ENCODE results near the gene PGAM2.

DNA sequence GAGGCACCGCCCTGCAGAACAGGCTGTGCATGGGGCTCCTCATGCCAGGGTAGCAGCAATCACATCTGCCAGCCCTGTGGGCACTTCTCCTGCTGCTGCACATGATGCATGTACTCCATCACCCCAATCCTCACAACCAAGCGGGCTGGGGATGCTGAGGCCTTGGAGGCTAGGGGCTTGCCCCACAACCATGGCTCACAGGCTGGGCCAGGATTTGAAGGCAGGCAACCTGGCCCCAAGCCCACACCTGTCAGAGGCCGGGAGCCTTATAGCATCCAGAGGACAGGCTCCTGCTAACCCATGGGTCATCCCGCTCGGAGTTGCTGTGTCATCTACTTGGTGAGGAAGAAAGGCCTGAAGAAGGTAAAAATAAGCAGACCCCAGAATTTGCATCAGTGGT lies 14.8 kb upstream of the PGAM2 start:
- no peak for TF ChIP-seq SP2 (CRISPR knock-in tag; IDR thresholded peaks at IDR 0.05)
- no peak for TF ChIP-seq TBP (CRISPR knock-in tag; IDR thresholded peaks at IDR 0.05)
- TF ChIP-seq CTCF (CRISPR knock-in tag; IDR thresholded peaks at IDR 0.05) = no peak
- TF ChIP-seq, protein P1, sequence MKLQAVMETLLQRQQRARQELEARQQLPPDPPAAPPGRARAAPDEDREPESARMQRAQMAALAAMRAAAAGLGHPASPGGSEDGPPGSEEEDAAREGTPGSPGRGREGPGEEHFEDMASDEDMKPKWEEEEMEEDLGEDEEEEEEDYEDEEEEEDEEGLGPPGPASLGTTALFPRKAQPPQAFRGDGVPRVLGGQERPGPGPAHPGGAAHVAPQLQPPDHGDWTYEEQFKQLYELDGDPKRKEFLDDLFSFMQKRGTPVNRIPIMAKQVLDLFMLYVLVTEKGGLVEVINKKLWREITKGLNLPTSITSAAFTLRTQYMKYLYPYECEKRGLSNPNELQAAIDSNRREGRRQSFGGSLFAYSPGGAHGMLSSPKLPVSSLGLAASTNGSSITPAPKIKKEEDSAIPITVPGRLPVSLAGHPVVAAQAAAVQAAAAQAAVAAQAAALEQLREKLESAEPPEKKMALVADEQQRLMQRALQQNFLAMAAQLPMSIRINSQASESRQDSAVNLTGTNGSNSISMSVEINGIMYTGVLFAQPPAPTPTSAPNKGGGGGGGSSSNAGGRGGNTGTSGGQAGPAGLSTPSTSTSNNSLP (IDR thresholded peaks at IDR 0.05; ENCODE audit: low read depth, low read length) = no peak
- no peak for TF ChIP-seq JUNB (CRISPR knock-in tag; IDR thresholded peaks at IDR 0.05; ENCODE audit: borderline replicate concordance)
- TF ChIP-seq TAF15 (IDR thresholded peaks at IDR 0.05; ENCODE audit: low read depth, low read length, poor library complexity, severe bottlenecking) = no peak
- no peak for TF ChIP-seq POLR2A (IDR thresholded peaks at IDR 0.05; ENCODE audit: insufficient read depth in 1 of 2, low read depth in 2 of 2, low read length in 2 of 2)
- TF ChIP-seq CEBPB (IDR thresholded peaks at IDR 0.05; ENCODE audit: borderline replicate concordance, low read depth, low read length) = no peak
- TF ChIP-seq PAX8 (CRISPR knock-in tag; IDR thresholded peaks at IDR 0.05; ENCODE audit: borderline replicate concordance) = no peak
- TF ChIP-seq ATF3 (CRISPR knock-in tag; IDR thresholded peaks at IDR 0.05) = no peak
- TF ChIP-seq U2AF2 (IDR thresholded peaks at IDR 0.05; ENCODE audit: low read depth, low read length) = no peak
- TF ChIP-seq, protein P2, sequence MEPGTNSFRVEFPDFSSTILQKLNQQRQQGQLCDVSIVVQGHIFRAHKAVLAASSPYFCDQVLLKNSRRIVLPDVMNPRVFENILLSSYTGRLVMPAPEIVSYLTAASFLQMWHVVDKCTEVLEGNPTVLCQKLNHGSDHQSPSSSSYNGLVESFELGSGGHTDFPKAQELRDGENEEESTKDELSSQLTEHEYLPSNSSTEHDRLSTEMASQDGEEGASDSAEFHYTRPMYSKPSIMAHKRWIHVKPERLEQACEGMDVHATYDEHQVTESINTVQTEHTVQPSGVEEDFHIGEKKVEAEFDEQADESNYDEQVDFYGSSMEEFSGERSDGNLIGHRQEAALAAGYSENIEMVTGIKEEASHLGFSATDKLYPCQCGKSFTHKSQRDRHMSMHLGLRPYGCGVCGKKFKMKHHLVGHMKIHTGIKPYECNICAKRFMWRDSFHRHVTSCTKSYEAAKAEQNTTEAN (CRISPR knock-in tag; conservative IDR thresholded peaks at IDR 0.05) = no peak
- TF ChIP-seq JUND (CRISPR knock-in tag; IDR thresholded peaks at IDR 0.05) = no peak

Data from HepG2 (cell line).